HepG2 (cell line): ENCODE measurements around the gene GMCL2. TPM values are rescaled to one million over a fixed set of nuclear protein-coding genes. Genes with fewer than 3 reads are reported as not detected.

ENCODE experiments used
- ATF1 ChIP-seq: IDR thresholded peaks from 2 replicates; pipeline ENCODE4 v1.6.1; 2016; ENCODE audit warnings: mild to moderate bottlenecking, control low read depth
- FOSL2 ChIP-seq: sonication (generic); formaldehyde crosslinking; IDR thresholded peaks from 2 replicates; pipeline ENCODE4 v1.4.0; 2020; ENCODE audit warnings: missing genetic modification reagents
- KDM5A ChIP-seq: fragments of 200-600 bp; sonication (generic); IDR thresholded peaks from 2 replicates; pipeline ENCODE4 v1.7.0; 2018; ENCODE audit warnings: antibody characterized with exemption, mild to moderate bottlenecking, low read length, borderline replicate concordance
- ZNF17 ChIP-seq: sonication (generic); formaldehyde crosslinking; IDR thresholded peaks from 2 replicates; pipeline ENCODE4 v1.5.0; 2020; ENCODE audit warnings: mild to moderate bottlenecking, missing genetic modification reagents
- ZNF484 ChIP-seq: sonication (generic); formaldehyde crosslinking; IDR thresholded peaks from 2 replicates; pipeline ENCODE4 v1.5.1; 2020; ENCODE audit warnings: mild to moderate bottlenecking, low read depth, missing genetic modification reagents, borderline replicate concordance
- ZNF703 ChIP-seq: sonication (generic); formaldehyde crosslinking; IDR thresholded peaks from 2 replicates; pipeline ENCODE4 v1.5.1; 2020; ENCODE audit warnings: missing genetic modification reagents, mild to moderate bottlenecking, moderate library complexity, borderline replicate concordance
- polyA plus RNA-seq, 8 experiments: library from polyadenylated mRNA; depleted of rRNA in 3 of 8; stranded (reverse) in 7 of 8; unstranded in 1 of 8; fragments of >200 nt; fragmentation: Illumina TruSeq in 4 of 8; extraction: Trizol in 4 of 8; gene quantifications; 2 replicates each; pipeline versions ENCODE4 v1.2.1 to v1.2.3, GENCODE V29; 2011 to 2016; ENCODE audit warnings: low read depth in 4 of 8, missing spikeins in 1 of 8, mixed read lengths in 1 of 8; ENCODE audit not compliant: insufficient read depth in 1 of 8
- total RNA-seq, 5 experiments: library from RNA; depleted of rRNA; stranded (reverse); fragments of >200 nt; fragmentation: Illumina TruSeq; extraction: Trizol; gene quantifications; 2 replicates each; pipeline ENCODE4 v1.2.3, GENCODE V29; 2016; ENCODE audit warnings: low read depth in 1 of 5
- TF ChIP-seq, protein P1 (sequence below), 2 experiments: fragments of 450-650 bp in 1 of 2; sonication (generic) in 1 of 2; formaldehyde crosslinking; IDR thresholded peaks; 2 replicates each; pipeline versions ENCODE4 v1.5.0 to v1.8.0; 2020 to 2022; ENCODE audit warnings: mild to moderate bottlenecking in 1 of 2, missing genetic modification reagents in 1 of 2
- TF ChIP-seq, protein P2 (sequence below), 2 experiments: fragments of 450-650 bp in 1 of 2; sonication (generic) in 1 of 2; formaldehyde crosslinking in 1 of 2; IDR thresholded peaks; 2 replicates each; pipeline versions ENCODE4 v1.6.1 to v1.8.0; 2016 to 2022; ENCODE audit warnings: antibody characterized with exemption in 1 of 2, mild to moderate bottlenecking in 1 of 2, missing genetic modification reagents in 1 of 2
- TF ChIP-seq, protein P3 (sequence below): sonication (generic); formaldehyde crosslinking; IDR thresholded peaks from 2 replicates; pipeline ENCODE4 v1.4.0; 2020; ENCODE audit warnings: missing genetic modification reagents
- TF ChIP-seq, protein P4 (sequence below): sonication (generic); formaldehyde crosslinking; IDR thresholded peaks from 2 replicates; pipeline ENCODE4 v1.4.0; 2020; ENCODE audit warnings: missing genetic modification reagents

The GMCL2 gene
- total and polyA plus RNA-seq, 2 of the 13 experiments (the other 11 are each of a cell fraction or from before 2014, with no cell fraction given), result 0.03 TPM; not detected in 1

DNA sequence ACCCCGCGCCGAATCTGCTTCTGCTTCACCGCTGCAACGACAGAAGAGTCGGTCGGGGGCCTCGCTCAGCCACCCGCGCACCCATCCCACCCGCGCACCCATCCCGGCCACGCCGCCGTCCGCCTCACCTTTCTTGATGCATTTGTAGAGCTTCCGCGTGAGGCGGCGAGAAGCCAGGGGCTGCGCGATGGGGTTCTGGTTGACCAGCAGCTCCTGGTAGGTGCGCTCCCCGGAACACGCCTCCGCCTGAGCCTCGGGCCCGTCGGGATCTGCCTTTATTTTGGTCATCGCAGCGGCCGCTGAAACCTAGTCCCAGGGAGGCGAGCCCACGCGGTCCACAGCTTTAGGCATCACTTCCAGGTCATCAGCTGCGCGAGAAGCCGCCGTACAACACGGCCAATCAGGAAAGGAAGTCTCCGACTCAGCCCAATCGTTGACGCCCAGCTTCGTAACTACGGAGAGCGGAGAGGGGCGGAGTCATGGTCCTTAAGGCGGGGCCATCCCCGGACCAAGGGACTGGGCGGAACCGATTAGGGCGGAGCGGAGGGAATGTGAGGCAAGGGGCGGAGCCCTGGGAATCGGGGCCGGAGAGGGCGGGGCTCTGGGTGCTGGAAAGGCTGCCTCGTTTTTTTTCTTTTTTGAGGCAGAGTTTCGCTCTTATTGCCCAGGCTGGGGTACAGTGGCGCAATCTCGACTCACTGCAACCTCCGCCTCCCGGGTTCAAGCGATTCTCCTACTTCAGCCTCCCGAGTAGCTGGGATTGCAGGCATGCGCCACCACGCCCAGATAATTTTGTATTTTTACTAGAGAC, 33.4 kb downstream of the GMCL2 start, which contains the start of gene NHP2 (continued):
- TF ChIP-seq, protein P1, sequence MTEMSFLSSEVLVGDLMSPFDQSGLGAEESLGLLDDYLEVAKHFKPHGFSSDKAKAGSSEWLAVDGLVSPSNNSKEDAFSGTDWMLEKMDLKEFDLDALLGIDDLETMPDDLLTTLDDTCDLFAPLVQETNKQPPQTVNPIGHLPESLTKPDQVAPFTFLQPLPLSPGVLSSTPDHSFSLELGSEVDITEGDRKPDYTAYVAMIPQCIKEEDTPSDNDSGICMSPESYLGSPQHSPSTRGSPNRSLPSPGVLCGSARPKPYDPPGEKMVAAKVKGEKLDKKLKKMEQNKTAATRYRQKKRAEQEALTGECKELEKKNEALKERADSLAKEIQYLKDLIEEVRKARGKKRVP (CRISPR knock-in tag; IDR thresholded peaks at IDR 0.05), result peak in 1 of 2 experiments; percentile 38; a peak in 1 of 4 replicates
- TF ChIP-seq, protein P2, sequence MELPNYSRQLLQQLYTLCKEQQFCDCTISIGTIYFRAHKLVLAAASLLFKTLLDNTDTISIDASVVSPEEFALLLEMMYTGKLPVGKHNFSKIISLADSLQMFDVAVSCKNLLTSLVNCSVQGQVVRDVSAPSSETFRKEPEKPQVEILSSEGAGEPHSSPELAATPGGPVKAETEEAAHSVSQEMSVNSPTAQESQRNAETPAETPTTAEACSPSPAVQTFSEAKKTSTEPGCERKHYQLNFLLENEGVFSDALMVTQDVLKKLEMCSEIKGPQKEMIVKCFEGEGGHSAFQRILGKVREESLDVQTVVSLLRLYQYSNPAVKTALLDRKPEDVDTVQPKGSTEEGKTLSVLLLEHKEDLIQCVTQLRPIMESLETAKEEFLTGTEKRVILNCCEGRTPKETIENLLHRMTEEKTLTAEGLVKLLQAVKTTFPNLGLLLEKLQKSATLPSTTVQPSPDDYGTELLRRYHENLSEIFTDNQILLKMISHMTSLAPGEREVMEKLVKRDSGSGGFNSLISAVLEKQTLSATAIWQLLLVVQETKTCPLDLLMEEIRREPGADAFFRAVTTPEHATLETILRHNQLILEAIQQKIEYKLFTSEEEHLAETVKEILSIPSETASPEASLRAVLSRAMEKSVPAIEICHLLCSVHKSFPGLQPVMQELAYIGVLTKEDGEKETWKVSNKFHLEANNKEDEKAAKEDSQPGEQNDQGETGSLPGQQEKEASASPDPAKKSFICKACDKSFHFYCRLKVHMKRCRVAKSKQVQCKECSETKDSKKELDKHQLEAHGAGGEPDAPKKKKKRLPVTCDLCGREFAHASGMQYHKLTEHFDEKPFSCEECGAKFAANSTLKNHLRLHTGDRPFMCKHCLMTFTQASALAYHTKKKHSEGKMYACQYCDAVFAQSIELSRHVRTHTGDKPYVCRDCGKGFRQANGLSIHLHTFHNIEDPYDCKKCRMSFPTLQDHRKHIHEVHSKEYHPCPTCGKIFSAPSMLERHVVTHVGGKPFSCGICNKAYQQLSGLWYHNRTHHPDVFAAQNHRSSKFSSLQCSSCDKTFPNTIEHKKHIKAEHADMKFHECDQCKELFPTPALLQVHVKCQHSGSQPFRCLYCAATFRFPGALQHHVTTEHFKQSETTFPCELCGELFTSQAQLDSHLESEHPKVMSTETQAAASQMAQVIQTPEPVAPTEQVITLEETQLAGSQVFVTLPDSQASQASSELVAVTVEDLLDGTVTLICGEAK (IDR thresholded peaks at IDR 0.05), result no peak
- TF ChIP-seq, protein P2 (CRISPR knock-in tag; IDR thresholded peaks at IDR 0.05), result no peak
- TF ChIP-seq ZNF484 (CRISPR knock-in tag) (no peak), ZNF17 (CRISPR knock-in tag) (no peak), KDM5A (peak; percentile 88), FOSL2 (CRISPR knock-in tag) (peak; percentile 22; the same call in 1 of the 2 replicates), ZNF703 (CRISPR knock-in tag) (no peak; the same call in 1 of the 2 replicates), ATF1 (CRISPR knock-in tag) (peak; percentile 95)
- TF ChIP-seq, protein P3, sequence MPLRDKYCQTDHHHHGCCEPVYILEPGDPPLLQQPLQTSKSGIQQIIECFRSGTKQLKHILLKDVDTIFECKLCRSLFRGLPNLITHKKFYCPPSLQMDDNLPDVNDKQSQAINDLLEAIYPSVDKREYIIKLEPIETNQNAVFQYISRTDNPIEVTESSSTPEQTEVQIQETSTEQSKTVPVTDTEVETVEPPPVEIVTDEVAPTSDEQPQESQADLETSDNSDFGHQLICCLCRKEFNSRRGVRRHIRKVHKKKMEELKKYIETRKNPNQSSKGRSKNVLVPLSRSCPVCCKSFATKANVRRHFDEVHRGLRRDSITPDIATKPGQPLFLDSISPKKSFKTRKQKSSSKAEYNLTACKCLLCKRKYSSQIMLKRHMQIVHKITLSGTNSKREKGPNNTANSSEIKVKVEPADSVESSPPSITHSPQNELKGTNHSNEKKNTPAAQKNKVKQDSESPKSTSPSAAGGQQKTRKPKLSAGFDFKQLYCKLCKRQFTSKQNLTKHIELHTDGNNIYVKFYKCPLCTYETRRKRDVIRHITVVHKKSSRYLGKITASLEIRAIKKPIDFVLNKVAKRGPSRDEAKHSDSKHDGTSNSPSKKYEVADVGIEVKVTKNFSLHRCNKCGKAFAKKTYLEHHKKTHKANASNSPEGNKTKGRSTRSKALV, result no peak
- TF ChIP-seq, protein P4, sequence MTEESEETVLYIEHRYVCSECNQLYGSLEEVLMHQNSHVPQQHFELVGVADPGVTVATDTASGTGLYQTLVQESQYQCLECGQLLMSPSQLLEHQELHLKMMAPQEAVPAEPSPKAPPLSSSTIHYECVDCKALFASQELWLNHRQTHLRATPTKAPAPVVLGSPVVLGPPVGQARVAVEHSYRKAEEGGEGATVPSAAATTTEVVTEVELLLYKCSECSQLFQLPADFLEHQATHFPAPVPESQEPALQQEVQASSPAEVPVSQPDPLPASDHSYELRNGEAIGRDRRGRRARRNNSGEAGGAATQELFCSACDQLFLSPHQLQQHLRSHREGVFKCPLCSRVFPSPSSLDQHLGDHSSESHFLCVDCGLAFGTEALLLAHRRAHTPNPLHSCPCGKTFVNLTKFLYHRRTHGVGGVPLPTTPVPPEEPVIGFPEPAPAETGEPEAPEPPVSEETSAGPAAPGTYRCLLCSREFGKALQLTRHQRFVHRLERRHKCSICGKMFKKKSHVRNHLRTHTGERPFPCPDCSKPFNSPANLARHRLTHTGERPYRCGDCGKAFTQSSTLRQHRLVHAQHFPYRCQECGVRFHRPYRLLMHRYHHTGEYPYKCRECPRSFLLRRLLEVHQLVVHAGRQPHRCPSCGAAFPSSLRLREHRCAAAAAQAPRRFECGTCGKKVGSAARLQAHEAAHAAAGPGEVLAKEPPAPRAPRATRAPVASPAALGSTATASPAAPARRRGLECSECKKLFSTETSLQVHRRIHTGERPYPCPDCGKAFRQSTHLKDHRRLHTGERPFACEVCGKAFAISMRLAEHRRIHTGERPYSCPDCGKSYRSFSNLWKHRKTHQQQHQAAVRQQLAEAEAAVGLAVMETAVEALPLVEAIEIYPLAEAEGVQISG (CRISPR knock-in tag), result peak; percentile 73
